ENCODE results near the gene PKN2.

PKN2 gene

GRCh38 chr1:88683541-88684481, at the start of gene PKN2:
Gene PKN2 (plus strand): TSS chr1:88684273. CDS start chr1:88684581, 308 bp downstream.
- peak; percentile 85 to 94 (median 91) for DNase-seq

GRCh38 chr1:88634538-88634937, 49.5 kb upstream of the PKN2 start:
- no peak for DNase-seq

- no peak for DNase-seq
Measured at GRCh38 chr1:88640060-88640459, 44.0 kb upstream of the PKN2 start.

GRCh38 chr1:88645886-88646285, 38.2 kb upstream of the PKN2 start:
- no peak for DNase-seq

- no peak for DNase-seq
Measured at GRCh38 chr1:88646476-88647248, 37.4 kb upstream of the PKN2 start.

GRCh38 chr1:88647249-88647645, 36.8 kb upstream of the PKN2 start:
- DNase-seq: no peak

- no peak for DNase-seq
Measured at GRCh38 chr1:88647749-88648415, 36.2 kb upstream of the PKN2 start.

GRCh38 chr1:88648706-88649105, 35.4 kb upstream of the PKN2 start:
- DNase-seq: no peak

GRCh38 chr1:88649932-88650331, 34.1 kb upstream of the PKN2 start:
- DNase-seq: no peak

GRCh38 chr1:88650676-88651418, 33.2 kb upstream of the PKN2 start:
- no peak for DNase-seq

GRCh38 chr1:88655140-88655539, 28.9 kb upstream of the PKN2 start:
- DNase-seq: no peak

GRCh38 chr1:88655685-88656299, 28.3 kb upstream of the PKN2 start:
- no peak for DNase-seq

- no peak for DNase-seq
Measured at GRCh38 chr1:88658419-88658818, 25.7 kb upstream of the PKN2 start.

- DNase-seq: no peak
Measured at GRCh38 chr1:88659552-88659951, 24.5 kb upstream of the PKN2 start.

- DNase-seq: no peak
Measured at GRCh38 chr1:88661188-88661587, 22.9 kb upstream of the PKN2 start.

- no peak for DNase-seq
Measured at GRCh38 chr1:88661951-88662699, 21.9 kb upstream of the PKN2 start.

- DNase-seq: no peak
Measured at GRCh38 chr1:88662723-88663122, 21.4 kb upstream of the PKN2 start.

GRCh38 chr1:88668405-88668804, 15.7 kb upstream of the PKN2 start:
- DNase-seq: no peak

- no peak for DNase-seq
Measured at GRCh38 chr1:88670462-88670861, 13.6 kb upstream of the PKN2 start.

GRCh38 chr1:88673446-88673845, 10.6 kb upstream of the PKN2 start:
- DNase-seq: no peak

GRCh38 chr1:88678405-88678804, 5.7 kb upstream of the PKN2 start:
- no peak for DNase-seq

Measured in activated naive CD4-positive, alpha-beta T cell (primary cell).